ENCODE measurements around the gene NDUFS7.

The NDUFS7 gene

GRCh38 chr19:1373534-1374249, 10.0 kb upstream of the NDUFS7 start:
- H3K4me3 ChIP-seq (replicated peaks; ENCODE audit: low read depth, low read length) = no peak overlapping the region
- no peak for TF ChIP-seq CTCF (IDR thresholded peaks at IDR 0.05; ENCODE audit: low read depth, low read length, missing control alignments)
- no peak for DNase-seq (ENCODE audit: extremely low read depth, low read depth)

GRCh38 chr19:1374250-1374577, 9.5 kb upstream of the NDUFS7 start:
- DNase-seq (ENCODE audit: extremely low read depth, low read depth) = no peak
- no peak overlapping the region for H3K4me3 ChIP-seq (replicated peaks; ENCODE audit: low read depth, low read length)
- TF ChIP-seq CTCF (IDR thresholded peaks at IDR 0.05; ENCODE audit: low read depth, low read length, missing control alignments) = no peak

- no peak for TF ChIP-seq CTCF (IDR thresholded peaks at IDR 0.05; ENCODE audit: low read depth, low read length, missing control alignments)
- DNase-seq (ENCODE audit: extremely low read depth, low read depth) = no peak
- H3K4me3 ChIP-seq (replicated peaks; ENCODE audit: low read depth, low read length) = no peak overlapping the region
Measured at GRCh38 chr19:1376415-1376805, 7.3 kb upstream of the NDUFS7 start.

GRCh38 chr19:1377176-1377964, 6.3 kb upstream of the NDUFS7 start:
- no peak for TF ChIP-seq CTCF (IDR thresholded peaks at IDR 0.05; ENCODE audit: low read depth, low read length, missing control alignments)
- no peak for DNase-seq (ENCODE audit: extremely low read depth, low read depth)
- no peak overlapping the region for H3K4me3 ChIP-seq (replicated peaks; ENCODE audit: low read depth, low read length)

GRCh38 chr19:1377965-1378785, 5.5 kb upstream of the NDUFS7 start:
- TF ChIP-seq CTCF (IDR thresholded peaks at IDR 0.05; ENCODE audit: low read depth, low read length, missing control alignments) = peak; percentile 7
- no peak overlapping the region for H3K4me3 ChIP-seq (replicated peaks; ENCODE audit: low read depth, low read length)
- no peak for DNase-seq (ENCODE audit: extremely low read depth, low read depth)

- TF ChIP-seq CTCF (IDR thresholded peaks at IDR 0.05; ENCODE audit: low read depth, low read length, missing control alignments) = no peak
- H3K4me3 ChIP-seq (replicated peaks; ENCODE audit: low read depth, low read length) = no peak overlapping the region
- no peak for DNase-seq (ENCODE audit: extremely low read depth, low read depth)
Measured at GRCh38 chr19:1379126-1379905, 4.4 kb upstream of the NDUFS7 start.

Measured in HFF-Myc (cell line).